ENCODE measurements around the gene VPS54. TPM values are rescaled to one million over a fixed set of nuclear protein-coding genes. Genes with fewer than 3 reads are reported as not detected.

VPS54 gene, protein sequence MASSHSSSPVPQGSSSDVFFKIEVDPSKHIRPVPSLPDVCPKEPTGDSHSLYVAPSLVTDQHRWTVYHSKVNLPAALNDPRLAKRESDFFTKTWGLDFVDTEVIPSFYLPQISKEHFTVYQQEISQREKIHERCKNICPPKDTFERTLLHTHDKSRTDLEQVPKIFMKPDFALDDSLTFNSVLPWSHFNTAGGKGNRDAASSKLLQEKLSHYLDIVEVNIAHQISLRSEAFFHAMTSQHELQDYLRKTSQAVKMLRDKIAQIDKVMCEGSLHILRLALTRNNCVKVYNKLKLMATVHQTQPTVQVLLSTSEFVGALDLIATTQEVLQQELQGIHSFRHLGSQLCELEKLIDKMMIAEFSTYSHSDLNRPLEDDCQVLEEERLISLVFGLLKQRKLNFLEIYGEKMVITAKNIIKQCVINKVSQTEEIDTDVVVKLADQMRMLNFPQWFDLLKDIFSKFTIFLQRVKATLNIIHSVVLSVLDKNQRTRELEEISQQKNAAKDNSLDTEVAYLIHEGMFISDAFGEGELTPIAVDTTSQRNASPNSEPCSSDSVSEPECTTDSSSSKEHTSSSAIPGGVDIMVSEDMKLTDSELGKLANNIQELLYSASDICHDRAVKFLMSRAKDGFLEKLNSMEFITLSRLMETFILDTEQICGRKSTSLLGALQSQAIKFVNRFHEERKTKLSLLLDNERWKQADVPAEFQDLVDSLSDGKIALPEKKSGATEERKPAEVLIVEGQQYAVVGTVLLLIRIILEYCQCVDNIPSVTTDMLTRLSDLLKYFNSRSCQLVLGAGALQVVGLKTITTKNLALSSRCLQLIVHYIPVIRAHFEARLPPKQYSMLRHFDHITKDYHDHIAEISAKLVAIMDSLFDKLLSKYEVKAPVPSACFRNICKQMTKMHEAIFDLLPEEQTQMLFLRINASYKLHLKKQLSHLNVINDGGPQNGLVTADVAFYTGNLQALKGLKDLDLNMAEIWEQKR
- 10 to 100 TPM; 21.7 to 33.2 (median 27.2) TPM for total RNA-seq

DNA sequence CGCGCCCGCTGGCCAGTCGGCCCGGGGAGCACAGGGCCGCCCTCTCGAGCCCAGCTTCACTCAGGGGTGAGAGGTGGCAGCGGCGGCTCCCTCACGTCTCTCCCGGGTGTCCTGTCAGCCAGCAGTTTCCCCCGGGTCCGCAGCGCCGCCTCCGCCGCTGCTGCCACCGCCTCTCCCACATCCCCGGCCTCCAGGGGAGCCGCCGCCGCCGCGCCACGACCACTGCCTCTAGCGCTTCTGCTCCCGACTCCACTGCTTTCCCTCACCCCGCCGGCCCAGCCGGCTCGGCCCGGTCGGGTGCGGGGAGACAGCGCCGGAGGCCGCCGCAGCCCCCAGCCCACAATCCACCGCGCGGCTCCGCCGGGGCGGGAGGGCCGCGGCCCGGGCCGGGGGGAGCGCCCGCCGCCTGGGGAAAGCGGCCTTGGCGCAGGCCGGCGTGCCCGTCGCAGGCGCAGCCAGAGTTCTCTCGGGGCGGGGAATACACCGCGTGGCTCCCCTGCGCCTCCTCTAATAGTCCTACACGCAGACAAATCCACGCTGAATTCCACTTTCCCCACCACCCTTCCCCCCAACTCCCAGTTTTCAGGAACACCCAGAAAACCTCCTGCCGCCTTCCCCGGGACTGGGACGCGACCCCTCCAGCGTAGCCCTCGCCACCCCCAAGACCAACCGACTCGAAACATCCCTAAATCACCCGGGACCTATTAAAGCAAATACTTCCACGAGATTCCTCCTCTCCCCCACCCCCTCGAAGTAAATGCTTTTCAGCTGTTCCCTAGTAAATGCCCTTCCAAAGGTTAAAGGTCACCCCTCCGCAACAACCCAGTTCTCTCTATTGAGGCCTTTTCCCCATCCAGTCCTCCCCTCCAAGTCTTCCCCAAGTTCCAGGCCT is at the start of gene VPS54:
TSS of gene VPS54 (minus strand) at position 346 of the 892 bp plus-strand sequence. CDS start 35,429 bp downstream, outside the sequence.
- TF ChIP-seq CTCF (IDR thresholded peaks at IDR 0.05) (peak in 3 of 4 experiments; percentile 4 to 40 (median 32)), POLR2A (IDR thresholded peaks at IDR 0.05) (peak; percentile 54 to 72), EP300 (IDR thresholded peaks at IDR 0.05) (no peak), POLR2AphosphoS5 (IDR thresholded peaks at IDR 0.05) (peak; percentile 12)
- WGBS, 2 donors (ENCODE audit: low coverage in 1 of 2) = 0 to 1% methylated on average over 12 to 15 of the region's 77 CpGs
- Histone ChIP-seq H3K9me3 (no peaks in the 10 kb centered on the region), H3K27me3 (no peaks in the 10 kb centered on the region), H3K4me1 (peaks cover 4 to 52% (median 11%) of the 10 kb centered on the region in 3 donors), H3K36me3 (no peaks in the 10 kb centered on the region), H3K4me3 (peak within 1 kb of the TSS; percentile 65 to 86), H3K27ac (peak within 1 kb of the TSS; percentile 89 to 99 (median 98))
- peak; percentile 93 for ATAC-seq

GRCh38 chr2:64067326-64067725 is 48.1 kb upstream of the VPS54 start:
- no peaks in the 10 kb centered on the region for H3K36me3 ChIP-seq
- TF ChIP-seq EP300 (IDR thresholded peaks at IDR 0.05) = no peak
- TF ChIP-seq POLR2A (IDR thresholded peaks at IDR 0.05) = no peak
- TF ChIP-seq CTCF (IDR thresholded peaks at IDR 0.05) = no peak
- no peak for TF ChIP-seq POLR2AphosphoS5 (IDR thresholded peaks at IDR 0.05)
- H3K4me1 ChIP-seq = peaks cover 0 to 15% (median 0%) of the 10 kb centered on the region in 3 donors
- no peak for ATAC-seq
- WGBS, 2 donors (ENCODE audit: low coverage in 1 of 2) = 7 to 50% methylated on average over 1 of the region's 1 CpG
- H3K27ac ChIP-seq = no peak overlapping the region
- no peaks in the 10 kb centered on the region for H3K27me3 ChIP-seq
- no peak overlapping the region for H3K4me3 ChIP-seq
- no peaks in the 10 kb centered on the region for H3K9me3 ChIP-seq

GRCh38 chr2:64065516-64065915 is 46.3 kb upstream of the VPS54 start:
- H3K27me3 ChIP-seq = no peaks in the 10 kb centered on the region
- no peak for ATAC-seq
- no peak overlapping the region for H3K4me3 ChIP-seq
- 77 to 85% methylated on average over 4 of the region's 6 CpGs for WGBS, 2 donors (ENCODE audit: low coverage in 1 of 2)
- H3K4me1 ChIP-seq = peaks cover 0 to 15% (median 0%) of the 10 kb centered on the region in 3 donors
- no peaks in the 10 kb centered on the region for H3K9me3 ChIP-seq
- H3K36me3 ChIP-seq = no peaks in the 10 kb centered on the region
- TF ChIP-seq POLR2A (IDR thresholded peaks at IDR 0.05) (no peak), POLR2AphosphoS5 (IDR thresholded peaks at IDR 0.05) (no peak), CTCF (IDR thresholded peaks at IDR 0.05) (no peak), EP300 (IDR thresholded peaks at IDR 0.05) (no peak)
- peak overlapping the region in 2 of 4 donors; percentile 66 to 72 for H3K27ac ChIP-seq

GRCh38 chr2:64063924-64064331 is 44.7 kb upstream of the VPS54 start:
- WGBS, 2 donors (ENCODE audit: low coverage in 1 of 2) = 17 to 44% methylated on average over 4 of the region's 4 CpGs
- peak; percentile 52 for ATAC-seq
- TF ChIP-seq POLR2A (IDR thresholded peaks at IDR 0.05) (no peak), CTCF (IDR thresholded peaks at IDR 0.05) (no peak)
- Histone ChIP-seq H3K9me3 (no peaks in the 10 kb centered on the region), H3K4me3 (no peak overlapping the region), H3K27ac (peak overlapping the region in 3 of 4 donors; percentile 51 to 72 (median 66)), H3K36me3 (no peaks in the 10 kb centered on the region), H3K27me3 (no peaks in the 10 kb centered on the region), H3K4me1 (peaks cover 0 to 15% (median 0%) of the 10 kb centered on the region in 3 donors)

Data from gastroesophageal sphincter (tissue), 4 donors.